ENCODE measurements around the gene PCNT.
A peak's percentile ranks its signal among the peaks of the same experiment; 100 is the strongest.
"Not testable (repeated sequence)": the region's sequence is repeated elsewhere in the genome, so short reads cannot be mapped to it uniquely, and the experiment has no call there.

PCNT gene

GRCh38 chr21:46448108-46448507, 124.2 kb downstream of the PCNT start:
- ChIA-PET CTCF (no interaction called here), POLR2A (ENCODE audit: low non-redundant PET) (no interaction called here)
- no peak overlapping the region for H3K27ac ChIP-seq
- TF ChIP-seq, protein P1, sequence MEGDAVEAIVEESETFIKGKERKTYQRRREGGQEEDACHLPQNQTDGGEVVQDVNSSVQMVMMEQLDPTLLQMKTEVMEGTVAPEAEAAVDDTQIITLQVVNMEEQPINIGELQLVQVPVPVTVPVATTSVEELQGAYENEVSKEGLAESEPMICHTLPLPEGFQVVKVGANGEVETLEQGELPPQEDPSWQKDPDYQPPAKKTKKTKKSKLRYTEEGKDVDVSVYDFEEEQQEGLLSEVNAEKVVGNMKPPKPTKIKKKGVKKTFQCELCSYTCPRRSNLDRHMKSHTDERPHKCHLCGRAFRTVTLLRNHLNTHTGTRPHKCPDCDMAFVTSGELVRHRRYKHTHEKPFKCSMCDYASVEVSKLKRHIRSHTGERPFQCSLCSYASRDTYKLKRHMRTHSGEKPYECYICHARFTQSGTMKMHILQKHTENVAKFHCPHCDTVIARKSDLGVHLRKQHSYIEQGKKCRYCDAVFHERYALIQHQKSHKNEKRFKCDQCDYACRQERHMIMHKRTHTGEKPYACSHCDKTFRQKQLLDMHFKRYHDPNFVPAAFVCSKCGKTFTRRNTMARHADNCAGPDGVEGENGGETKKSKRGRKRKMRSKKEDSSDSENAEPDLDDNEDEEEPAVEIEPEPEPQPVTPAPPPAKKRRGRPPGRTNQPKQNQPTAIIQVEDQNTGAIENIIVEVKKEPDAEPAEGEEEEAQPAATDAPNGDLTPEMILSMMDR (conservative IDR thresholded peaks at IDR 0.05; ENCODE audit: low read depth), result no peak
- no peak for DNase-seq (ENCODE audit: low spot score)

GRCh38 chr21:46448855-46449254, 124.9 kb downstream of the PCNT start:
- POLR2A ChIA-PET (ENCODE audit: low non-redundant PET); H3K27ac ChIP-seq; CTCF ChIA-PET; DNase-seq (ENCODE audit: low spot score): not testable (repeated sequence)

GRCh38 chr21:46452710-46453109, 128.8 kb downstream of the PCNT start:
- no peak overlapping the region for H3K27ac ChIP-seq
- DNase-seq (ENCODE audit: low spot score), result no peak
- ChIA-PET CTCF (no interaction called here), POLR2A (ENCODE audit: low non-redundant PET) (no interaction called here)
- TF ChIP-seq, protein P1 (conservative IDR thresholded peaks at IDR 0.05; ENCODE audit: low read depth), result no peak

GRCh38 chr21:46454142-46454541, 130.2 kb downstream of the PCNT start:
- H3K27ac ChIP-seq, result no peak overlapping the region
- TF ChIP-seq, protein P1 (conservative IDR thresholded peaks at IDR 0.05; ENCODE audit: low read depth), result no peak
- POLR2A ChIA-PET (ENCODE audit: low non-redundant PET), result no interaction called here
- CTCF ChIA-PET, result interaction anchor here (0.9 kb wide), 1 partner anchor 16 kb away, joined by 7 read pairs; no protein-coding TSS in a partner anchor
- DNase-seq (ENCODE audit: low spot score), result no peak

GRCh38 chr21:46454634-46455390, 130.9 kb downstream of the PCNT start:
- no peak for DNase-seq (ENCODE audit: low spot score)
- no peak overlapping the region for H3K27ac ChIP-seq
- POLR2A ChIA-PET (ENCODE audit: low non-redundant PET), result no interaction called here
- CTCF ChIA-PET, result interaction anchor here (0.9 kb wide), 1 partner anchor 17 kb away, joined by 7 read pairs; no protein-coding TSS in a partner anchor
- TF ChIP-seq, protein P1 (conservative IDR thresholded peaks at IDR 0.05; ENCODE audit: low read depth), result no peak

DNA sequence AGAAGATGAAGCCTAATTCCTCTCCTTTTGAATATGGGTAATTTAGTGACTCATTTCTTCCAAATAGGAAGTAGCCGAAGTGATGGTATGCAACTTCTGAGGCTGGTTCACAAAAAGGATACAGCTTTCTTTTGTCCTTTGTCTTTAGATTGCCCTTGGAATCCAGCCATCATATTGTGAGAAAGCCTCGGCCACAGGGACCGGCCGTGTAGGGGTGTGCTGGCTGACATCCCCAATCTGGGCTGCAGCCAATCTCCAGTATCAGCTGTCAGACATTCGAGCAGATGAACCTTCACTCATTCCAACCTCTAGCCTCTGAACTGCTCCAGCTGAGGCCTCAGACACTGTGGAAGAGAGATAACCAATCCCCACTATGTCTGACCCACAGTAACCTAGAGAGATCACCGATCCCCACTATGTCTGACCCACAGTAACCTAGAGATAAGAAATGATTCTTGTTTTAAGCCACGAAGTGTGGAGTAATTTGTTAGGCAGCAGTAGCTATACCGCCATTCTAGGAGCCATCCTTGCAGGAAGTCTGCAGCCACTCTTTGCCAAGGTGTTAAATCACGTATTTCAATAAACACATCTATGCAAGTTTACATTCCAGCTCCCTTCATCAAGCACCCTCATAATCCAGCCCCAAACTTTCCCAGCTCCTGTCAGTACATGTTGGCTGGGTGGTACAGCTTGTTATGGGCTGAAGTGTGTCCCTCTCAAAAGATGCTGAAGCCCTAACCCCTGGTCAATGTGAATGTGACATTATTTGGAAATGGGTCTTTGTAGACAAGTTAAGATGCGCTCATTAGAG, 131.8 kb downstream of the PCNT start:
- DNase-seq (ENCODE audit: low spot score), result peak; percentile 33
- POLR2A ChIA-PET (ENCODE audit: low non-redundant PET), result no interaction called here
- TF ChIP-seq, protein P1 (conservative IDR thresholded peaks at IDR 0.05; ENCODE audit: low read depth), result no peak
- CTCF ChIA-PET, result no interaction called here
- peak overlapping the region; percentile 62 for H3K27ac ChIP-seq

DNA sequence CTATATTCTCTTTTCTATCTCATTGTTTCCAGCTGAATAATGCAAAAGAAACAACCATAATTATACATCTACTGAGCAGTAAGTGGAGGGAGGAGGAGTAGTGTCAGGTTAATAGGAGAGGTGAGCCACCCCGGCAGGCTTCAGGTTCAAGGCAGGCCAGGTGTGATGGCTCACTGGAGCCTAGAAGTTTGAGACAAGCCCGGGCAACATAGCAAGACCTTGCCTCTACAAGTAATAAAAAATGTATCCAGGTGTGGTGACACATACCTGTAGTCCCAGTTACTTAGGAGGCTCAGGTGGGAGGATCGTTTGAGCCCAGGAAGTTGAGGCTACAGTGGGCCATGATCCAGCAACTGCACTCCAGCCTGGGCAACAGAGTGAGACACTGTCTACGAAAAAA, 132.8 kb downstream of the PCNT start:
- peak; percentile 20 for DNase-seq (ENCODE audit: low spot score)
- ChIA-PET POLR2A (ENCODE audit: low non-redundant PET) (no interaction called here), CTCF (interaction anchor here (0.6 to 1.7 kb wide), 2 partner anchors 183 to 577 kb away, joined by 3 read pairs; no protein-coding TSS in a partner anchor)
- TF ChIP-seq, protein P1 (conservative IDR thresholded peaks at IDR 0.05; ENCODE audit: low read depth), result no peak
- H3K27ac ChIP-seq, result peak overlapping the region; percentile 92
